Mesenchymal stem cell (in vitro differentiated cells and primary cell): ENCODE measurements around the gene CHRM2.

Experiments
- DNase-seq: peaks from one replicate; pipeline ENCODE4 v3.0.0-alpha.2; 2013
- H2AFZ ChIP-seq: one replicate; pipeline ENCODE4 v1.6.1; 2013; ENCODE audit warnings: low read depth, mild to moderate bottlenecking, control low read depth, inconsistent platforms, low read length, moderate library complexity
- H2AK5ac ChIP-seq: 2 replicates; pipeline ENCODE4 v1.6.1; 2013; ENCODE audit warnings: low read length, moderate library complexity, mild to moderate bottlenecking, inconsistent platforms; ENCODE audit not compliant: severe bottlenecking
- H2BK120ac ChIP-seq: one replicate; pipeline ENCODE4 v1.6.1; 2013; ENCODE audit warnings: low read depth, mild to moderate bottlenecking, inconsistent platforms, low read length, moderate library complexity
- H2BK12ac ChIP-seq, 2 experiments: one replicate each; pipeline ENCODE4 v1.6.1; 2013; ENCODE audit warnings: inconsistent platforms in 2 of 2, low read length in 2 of 2, mild to moderate bottlenecking in 2 of 2, moderate library complexity in 2 of 2, control low read depth in 1 of 2
- H2BK15ac ChIP-seq: one replicate; pipeline ENCODE4 v1.6.1; 2013; ENCODE audit warnings: mild to moderate bottlenecking, low read depth, inconsistent platforms; ENCODE audit not compliant: poor library complexity, severe bottlenecking
- H2BK5ac ChIP-seq: 2 replicates; pipeline ENCODE4 v1.6.1; 2013; ENCODE audit warnings: low read depth, mild to moderate bottlenecking, low read length, control low read depth, inconsistent platforms; ENCODE audit not compliant: poor library complexity, severe bottlenecking
- H3K14ac ChIP-seq, 2 experiments: one replicate each; pipeline ENCODE4 v1.6.1; 2013; ENCODE audit warnings: inconsistent platforms in 2 of 2, low read length in 2 of 2, control low read depth in 1 of 2, mild to moderate bottlenecking in 1 of 2, moderate library complexity in 1 of 2
- H3K18ac ChIP-seq, 2 experiments: one replicate each; pipeline ENCODE4 v1.6.1; 2013; ENCODE audit warnings: inconsistent platforms in 2 of 2, low read length in 2 of 2, control low read depth in 1 of 2, low read depth in 1 of 2, mild to moderate bottlenecking in 1 of 2
- H3K23ac ChIP-seq, 2 experiments: one replicate each; pipeline ENCODE4 v1.6.1; 2013; ENCODE audit warnings: inconsistent platforms in 2 of 2, low read length in 2 of 2, mild to moderate bottlenecking in 2 of 2, moderate library complexity in 2 of 2, control low read depth in 1 of 2
- H3K27ac ChIP-seq: 2 replicates; pipeline ENCODE4 v1.5.1; 2013; ENCODE audit warnings: mild to moderate bottlenecking, moderate library complexity, low read length, control low read depth, inconsistent platforms; ENCODE audit not compliant: poor library complexity, severe bottlenecking
- H3K27me3 ChIP-seq, 2 experiments: 2 replicates each; pipeline versions ENCODE4 v1.6.1 to v1.7.0; 2013; ENCODE audit warnings: low read length in 2 of 2, mild to moderate bottlenecking in 2 of 2, moderate library complexity in 2 of 2, control low read depth in 1 of 2, inconsistent platforms in 1 of 2; ENCODE audit not compliant: control insufficient read depth in 1 of 2, insufficient read depth in 1 of 2
- H3K36me3 ChIP-seq, 2 experiments: 2 replicates each; pipeline versions ENCODE4 v1.6.1 to v1.7.0; 2013; ENCODE audit warnings: low read length in 2 of 2, control low read depth in 1 of 2, inconsistent platforms in 1 of 2, low read depth in 1 of 2, mild to moderate bottlenecking in 1 of 2; ENCODE audit not compliant: insufficient read depth in 2 of 2, control insufficient read depth in 1 of 2
- H3K4ac ChIP-seq, 2 experiments: one replicate each; pipeline ENCODE4 v1.6.1; 2013; ENCODE audit warnings: inconsistent platforms in 2 of 2, low read length in 2 of 2, mild to moderate bottlenecking in 2 of 2, moderate library complexity in 2 of 2, control low read depth in 1 of 2, low read depth in 1 of 2
- H3K4me1 ChIP-seq: 2 replicates; pipeline ENCODE4 v1.6.1; 2013; ENCODE audit warnings: low read depth, low read length, control low read depth; ENCODE audit not compliant: control insufficient read depth, insufficient read depth
- H3K4me2 ChIP-seq: 2 replicates; pipeline ENCODE4 v1.6.1; 2013; ENCODE audit warnings: low read length, mild to moderate bottlenecking, inconsistent platforms; ENCODE audit not compliant: poor library complexity, severe bottlenecking
- H3K4me3 ChIP-seq, 2 experiments: 2 replicates each; pipeline versions ENCODE4 v1.5.1 to v1.7.0; 2013; ENCODE audit warnings: low read length in 2 of 2, mild to moderate bottlenecking in 2 of 2, control low read depth in 1 of 2, low read depth in 1 of 2; ENCODE audit not compliant: insufficient read depth in 1 of 2
- H3K79me1 ChIP-seq: replicated peaks from 2 replicates; pipeline ENCODE4 v1.6.1; 2013; ENCODE audit warnings: mild to moderate bottlenecking, control low read depth, low read length, inconsistent platforms; ENCODE audit not compliant: poor library complexity, severe bottlenecking
- H3K9ac ChIP-seq: 2 replicates; pipeline ENCODE4 v1.7.0; 2013; ENCODE audit warnings: mild to moderate bottlenecking, low read length, moderate library complexity
- H3K9me3 ChIP-seq: 2 replicates; pipeline ENCODE4 v1.7.0; 2013; ENCODE audit warnings: mild to moderate bottlenecking, low read length; ENCODE audit not compliant: control insufficient read depth
- H4K8ac ChIP-seq: one replicate; pipeline ENCODE4 v1.6.1; 2013; ENCODE audit warnings: inconsistent platforms, mild to moderate bottlenecking, low read length, moderate library complexity
- H4K91ac ChIP-seq: one replicate; pipeline ENCODE4 v1.6.1; 2013; ENCODE audit warnings: mild to moderate bottlenecking, low read length, inconsistent platforms
- WGBS: methylation state at CpG from one replicate; pipeline ENCODE4 v1.1.7; 2013; ENCODE audit warnings: mixed read lengths; 5-methylcytosine and 5-hydroxymethylcytosine counted together

The CHRM2 gene

DNA sequence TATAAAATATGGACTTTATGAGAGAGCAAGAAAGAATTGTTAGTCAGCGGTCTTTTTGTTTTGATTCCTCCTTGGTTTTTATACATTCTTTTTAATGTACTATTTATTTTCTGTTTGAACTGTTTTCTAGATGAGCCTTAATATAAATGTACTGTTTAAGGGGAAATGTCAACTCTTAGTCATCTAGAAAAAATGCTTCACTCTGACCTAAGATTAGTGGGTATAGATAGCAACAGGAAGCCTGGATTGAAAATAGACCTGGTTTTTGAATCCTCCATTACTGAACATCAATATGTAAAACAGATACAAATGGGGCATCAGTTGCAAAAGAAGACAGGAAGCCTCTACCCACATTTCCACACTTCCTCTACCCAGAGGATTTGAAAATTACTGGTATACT lies 87.8 kb downstream of the CHRM2 start:
- Histone ChIP-seq H3K4ac (no peak overlapping the region), H2BK5ac (no peak overlapping the region), H3K4me3 (no peak overlapping the region), H2AK5ac (no peak overlapping the region), H2AFZ (no peak overlapping the region), H3K4me1 (peaks cover 6% of the 10 kb centered on the region), H3K23ac (no peak overlapping the region), H3K9me3 (no peaks in the 10 kb centered on the region), H4K91ac (no peak overlapping the region), H3K4me2 (no peak overlapping the region), H2BK15ac (no peak overlapping the region), H4K8ac (no peak overlapping the region), H3K27ac (peak overlapping the region; percentile 62), H3K14ac (no peak overlapping the region), H3K79me1 (no peaks in the 10 kb centered on the region), H2BK120ac (no peak overlapping the region), H3K9ac (no peak overlapping the region), H3K27me3 (no peaks in the 10 kb centered on the region), H3K18ac (no peak overlapping the region), H3K36me3 (no peaks in the 10 kb centered on the region), H2BK12ac (no peak overlapping the region)
- DNase-seq = peak; percentile 70
- no CpG with 5 or more reads among the region's 1 CpG for WGBS

DNA sequence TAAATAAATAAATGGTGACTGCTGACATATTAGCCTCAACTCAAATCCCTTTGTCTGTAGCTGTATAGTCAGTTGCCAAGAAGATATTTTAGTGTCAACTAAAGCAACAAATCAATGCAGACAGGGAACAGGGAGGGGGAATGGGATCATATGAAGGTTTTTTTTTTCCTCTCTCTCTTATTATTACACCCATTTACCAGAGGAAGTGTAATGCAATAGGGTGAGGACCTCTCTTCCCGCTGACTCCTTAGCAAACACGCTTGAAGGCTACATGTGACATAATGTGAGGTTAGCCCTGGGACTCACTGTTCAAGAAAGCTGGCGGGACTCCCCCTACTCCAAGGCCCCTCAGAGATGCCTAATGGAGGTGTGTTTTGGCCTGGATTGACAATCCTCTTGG lies 88.2 kb downstream of the CHRM2 start:
- WGBS = 10% methylated on average over 3 of the region's 3 CpGs
- Histone ChIP-seq H4K91ac (peak overlapping the region; percentile 95), H3K4ac (peak overlapping the region; percentile 77 to 79), H3K4me2 (no peak overlapping the region), H3K79me1 (no peaks in the 10 kb centered on the region), H3K4me3 (no peak overlapping the region), H3K23ac (no peak overlapping the region), H2AFZ (no peak overlapping the region), H3K18ac (peak overlapping the region; percentile 72 to 97), H3K9ac (no peak overlapping the region), H3K9me3 (no peaks in the 10 kb centered on the region), H2BK5ac (no peak overlapping the region), H2AK5ac (peak overlapping the region; percentile 79), H3K4me1 (peaks cover 6% of the 10 kb centered on the region), H3K14ac (no peak overlapping the region), H2BK15ac (peak overlapping the region; percentile 33), H2BK12ac (peak overlapping the region; percentile 20 to 99), H3K27ac (peak overlapping the region; percentile 62), H4K8ac (peak overlapping the region; percentile 90), H3K27me3 (no peaks in the 10 kb centered on the region), H2BK120ac (peak overlapping the region; percentile 82), H3K36me3 (no peaks in the 10 kb centered on the region)
- peak; percentile 81 for DNase-seq

DNA sequence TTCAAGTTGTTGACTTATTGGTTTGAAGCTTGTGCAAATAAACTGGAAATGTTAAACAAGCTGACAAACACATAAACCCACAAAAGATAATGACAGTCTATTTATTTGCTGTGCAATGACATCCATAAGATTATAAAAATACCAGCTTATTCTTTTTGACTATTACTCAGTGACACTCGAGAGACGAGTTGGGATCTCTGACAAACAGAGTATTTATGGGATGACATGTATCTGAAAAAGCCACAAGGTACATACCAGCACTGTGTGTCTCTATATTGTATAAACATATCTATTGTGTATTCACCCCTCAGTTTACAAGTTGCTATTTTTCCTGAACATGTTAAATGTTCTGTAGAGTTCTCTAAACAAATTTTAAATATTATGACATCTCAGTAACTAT lies 88.9 kb downstream of the CHRM2 start:
- H3K4me3 ChIP-seq = no peak overlapping the region
- no peak overlapping the region for H3K18ac ChIP-seq
- H3K4me2 ChIP-seq = no peak overlapping the region
- no peak overlapping the region for H2BK120ac ChIP-seq
- no peak overlapping the region for H2BK5ac ChIP-seq
- DNase-seq = peak; percentile 71
- no peak overlapping the region for H2BK15ac ChIP-seq
- H2AK5ac ChIP-seq = no peak overlapping the region
- H4K8ac ChIP-seq = no peak overlapping the region
- H3K4ac ChIP-seq = no peak overlapping the region
- H3K9ac ChIP-seq = no peak overlapping the region
- no peaks in the 10 kb centered on the region for H3K79me1 ChIP-seq
- no peaks in the 10 kb centered on the region for H3K9me3 ChIP-seq
- H3K23ac ChIP-seq = no peak overlapping the region
- no peak overlapping the region for H3K27ac ChIP-seq
- peaks cover 6% of the 10 kb centered on the region for H3K4me1 ChIP-seq
- no peaks in the 10 kb centered on the region for H3K27me3 ChIP-seq
- H2BK12ac ChIP-seq = no peak overlapping the region
- H2AFZ ChIP-seq = no peak overlapping the region
- no peak overlapping the region for H3K14ac ChIP-seq
- H4K91ac ChIP-seq = no peak overlapping the region
- WGBS = no CpG with 5 or more reads among the region's 2 CpGs
- no peaks in the 10 kb centered on the region for H3K36me3 ChIP-seq

DNA sequence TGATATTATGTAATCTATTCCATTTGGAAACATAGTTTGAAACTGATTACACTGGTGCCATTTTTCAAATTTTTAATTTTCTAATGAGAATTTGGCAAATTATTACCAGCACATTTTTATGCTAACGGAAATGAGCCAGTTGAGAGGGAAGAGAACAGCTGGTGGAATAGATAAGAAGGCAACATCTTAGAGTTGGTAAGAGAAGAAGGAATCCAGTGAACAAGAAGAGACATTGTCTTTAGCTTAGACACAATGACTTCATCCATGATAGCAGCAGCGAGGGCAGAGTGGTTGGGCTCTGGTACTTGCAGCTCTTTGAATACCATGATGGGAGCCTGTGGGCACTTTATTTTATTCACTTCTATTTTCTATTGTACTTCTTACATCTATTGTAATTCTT lies 89.6 kb downstream of the CHRM2 start:
- WGBS = 42% methylated on average over 1 of the region's 2 CpGs

More for the DNA sequence above, 89.6 kb downstream of the CHRM2 start:
- no peak overlapping the region for H2AFZ ChIP-seq
- H3K4me2 ChIP-seq = no peak overlapping the region
- peaks cover 6% of the 10 kb centered on the region for H3K4me1 ChIP-seq
- no peak overlapping the region for H3K23ac ChIP-seq
- no peaks in the 10 kb centered on the region for H3K36me3 ChIP-seq
- no peak overlapping the region for H3K27ac ChIP-seq
- H2BK15ac ChIP-seq = no peak overlapping the region
- no peaks in the 10 kb centered on the region for H3K79me1 ChIP-seq
- peak overlapping the region in 1 of 2 experiments; percentile 85 for H2BK12ac ChIP-seq
- no peak overlapping the region for H2BK5ac ChIP-seq
- peak; percentile 55 for DNase-seq
- H3K4ac ChIP-seq = peak overlapping the region in 1 of 2 experiments; percentile 93
- no peak overlapping the region for H2AK5ac ChIP-seq
- H3K9me3 ChIP-seq = no peaks in the 10 kb centered on the region
- no peak overlapping the region for H4K91ac ChIP-seq
- H2BK120ac ChIP-seq = peak overlapping the region; percentile 73
- H4K8ac ChIP-seq = no peak overlapping the region
- no peak overlapping the region for H3K4me3 ChIP-seq
- no peak overlapping the region for H3K9ac ChIP-seq
- peak overlapping the region; percentile 48 to 75 for H3K18ac ChIP-seq
- no peaks in the 10 kb centered on the region for H3K27me3 ChIP-seq
- H3K14ac ChIP-seq = no peak overlapping the region
